GM12865 (cell line): ENCODE results near the gene STAB2.
A peak's percentile ranks its signal among the peaks of the same experiment; 100 is the strongest.

Experiments
- DNase-seq: peaks from one replicate; pipeline ENCODE4 v3.0.0; 2010; ENCODE audit warnings: low read depth
- H3K4me3 ChIP-seq: 2 replicates; pipeline ENCODE4 v1.5.1; 2011; ENCODE audit warnings: mild to moderate bottlenecking, low read depth, low read length, control low read depth
- TF ChIP-seq, protein P1 (sequence below): IDR thresholded peaks from 2 replicates; pipeline ENCODE4 v1.5.1; 2011; ENCODE audit warnings: low read length, control low read depth, low read depth, inconsistent platforms; ENCODE audit not compliant: insufficient read depth; ENCODE audit errors: missing control alignments

The STAB2 gene

DNA sequence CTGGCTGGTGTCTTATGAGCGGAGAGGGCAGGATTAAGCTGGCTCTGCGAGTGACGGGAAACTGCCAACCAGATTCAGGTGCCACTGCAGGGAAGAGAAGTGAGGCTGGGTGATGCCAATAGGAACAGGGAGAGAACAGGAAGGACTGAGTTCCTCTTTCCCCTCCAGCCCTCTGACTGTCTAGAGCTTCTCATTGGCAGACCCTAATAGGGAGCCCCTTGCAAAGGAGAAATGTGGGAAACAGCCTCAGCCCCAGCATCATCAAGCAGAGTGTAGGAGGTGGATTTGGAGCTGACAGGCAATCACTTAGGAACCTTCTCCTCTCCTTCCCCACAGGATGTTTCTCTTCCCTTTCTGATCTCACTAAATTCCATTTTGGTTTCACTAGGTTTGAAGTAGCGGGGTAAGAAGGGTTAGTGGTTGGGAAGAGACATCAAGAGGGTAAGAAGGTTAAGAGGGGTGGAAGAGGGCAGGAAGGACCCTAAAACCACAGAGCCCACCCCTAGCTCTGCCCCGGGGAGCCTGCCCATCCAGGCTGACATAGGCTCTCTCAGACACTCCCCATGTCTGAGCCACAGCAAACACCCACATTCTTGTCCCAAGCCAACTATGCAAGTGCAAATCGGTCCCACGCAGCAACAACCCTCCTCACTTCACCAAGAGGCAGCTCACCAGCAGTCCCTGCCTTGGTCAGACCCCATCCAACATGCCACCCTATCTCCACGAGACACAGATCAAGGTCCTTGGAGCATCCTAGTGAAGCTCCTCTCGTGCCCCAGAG lies 111.1 kb downstream of the STAB2 start:
- H3K4me3 ChIP-seq, result no peak overlapping the region
- no peak for DNase-seq
- TF ChIP-seq, protein P1, sequence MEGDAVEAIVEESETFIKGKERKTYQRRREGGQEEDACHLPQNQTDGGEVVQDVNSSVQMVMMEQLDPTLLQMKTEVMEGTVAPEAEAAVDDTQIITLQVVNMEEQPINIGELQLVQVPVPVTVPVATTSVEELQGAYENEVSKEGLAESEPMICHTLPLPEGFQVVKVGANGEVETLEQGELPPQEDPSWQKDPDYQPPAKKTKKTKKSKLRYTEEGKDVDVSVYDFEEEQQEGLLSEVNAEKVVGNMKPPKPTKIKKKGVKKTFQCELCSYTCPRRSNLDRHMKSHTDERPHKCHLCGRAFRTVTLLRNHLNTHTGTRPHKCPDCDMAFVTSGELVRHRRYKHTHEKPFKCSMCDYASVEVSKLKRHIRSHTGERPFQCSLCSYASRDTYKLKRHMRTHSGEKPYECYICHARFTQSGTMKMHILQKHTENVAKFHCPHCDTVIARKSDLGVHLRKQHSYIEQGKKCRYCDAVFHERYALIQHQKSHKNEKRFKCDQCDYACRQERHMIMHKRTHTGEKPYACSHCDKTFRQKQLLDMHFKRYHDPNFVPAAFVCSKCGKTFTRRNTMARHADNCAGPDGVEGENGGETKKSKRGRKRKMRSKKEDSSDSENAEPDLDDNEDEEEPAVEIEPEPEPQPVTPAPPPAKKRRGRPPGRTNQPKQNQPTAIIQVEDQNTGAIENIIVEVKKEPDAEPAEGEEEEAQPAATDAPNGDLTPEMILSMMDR, result no peak

GRCh38 chr12:103698752-103699560 lies 111.9 kb downstream of the STAB2 start:
- peak; percentile 36 for DNase-seq
- TF ChIP-seq, protein P1, result no peak

DNA sequence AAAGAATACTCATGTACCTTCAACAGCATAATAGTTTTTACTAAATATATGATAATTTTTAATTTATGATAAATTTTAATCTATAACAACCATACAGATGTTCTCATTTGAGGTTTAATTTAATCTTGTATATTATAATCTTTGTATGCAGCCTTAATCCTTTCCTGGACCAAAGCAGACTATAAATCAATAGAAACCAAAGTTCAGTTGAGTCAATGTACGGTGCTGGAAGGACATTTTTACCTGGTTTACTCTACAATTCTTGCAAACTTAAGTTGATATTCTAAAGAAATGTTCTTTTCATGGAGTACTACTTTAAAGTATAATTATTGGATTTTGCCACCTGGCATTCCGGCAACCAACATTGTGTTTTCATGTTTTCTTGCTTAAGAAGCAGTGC lies 118.0 kb downstream of the STAB2 start:
- no peak overlapping the region for H3K4me3 ChIP-seq
- no peak for DNase-seq
- TF ChIP-seq, protein P1, result no peak

More at GRCh38 chr12:103698752-103699560, 111.9 kb downstream of the STAB2 start:
- no peak overlapping the region for H3K4me3 ChIP-seq

GRCh38 chr12:103705927-103706326 lies 118.9 kb downstream of the STAB2 start:
- TF ChIP-seq, protein P1, result no peak
- no peak for DNase-seq
- H3K4me3 ChIP-seq, result no peak overlapping the region

GRCh38 chr12:103707446-103707845 lies 120.4 kb downstream of the STAB2 start:
- DNase-seq, result no peak
- TF ChIP-seq, protein P1, result no peak
- no peak overlapping the region for H3K4me3 ChIP-seq

DNA sequence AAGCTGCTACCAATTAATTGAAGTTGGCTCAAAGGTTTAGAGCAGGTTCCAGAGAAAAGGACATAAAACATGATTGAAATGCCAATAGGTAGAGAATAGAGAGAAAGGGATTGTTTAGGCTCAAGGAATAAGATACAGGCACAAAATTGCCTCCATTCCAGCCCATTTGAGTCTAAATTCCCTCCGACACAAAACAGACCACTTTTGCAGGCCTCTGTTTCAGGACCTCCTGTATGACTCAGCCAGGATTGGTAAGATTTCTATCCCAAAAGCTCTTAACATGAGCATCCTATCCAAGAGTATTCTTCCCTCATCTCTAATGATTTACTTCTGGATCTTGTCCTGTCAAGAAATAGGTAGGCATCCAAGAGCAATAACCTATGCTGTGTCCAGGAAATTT lies 123.5 kb downstream of the STAB2 start:
- TF ChIP-seq, protein P1, result no peak
- no peak for DNase-seq
- no peak overlapping the region for H3K4me3 ChIP-seq

- no peak for DNase-seq
- TF ChIP-seq, protein P1, result no peak
- no peak overlapping the region for H3K4me3 ChIP-seq
These were observed 125.1 kb downstream of the STAB2 start for GRCh38 chr12:103712216-103712615.
